Smooth muscle cell (in vitro differentiated cells): ENCODE results near the gene PIEZO2. TPM values are rescaled to one million over a fixed set of nuclear protein-coding genes. Genes with fewer than 3 reads are reported as not detected.

Source experiments
- DNase-seq: peaks from one replicate; lab custom pipeline; 2025; ENCODE audit not compliant: unreplicated experiment; lab: John Stamatoyannopoulos, UW
- H2AFZ ChIP-seq: fragments of 200-600 bp; sonication (generic); 2 replicates; pipeline ENCODE4 v1.6.0; 2016; ENCODE audit warnings: antibody characterized with exemption, low read depth, mild to moderate bottlenecking
- H3F3A ChIP-seq: fragments of 200-600 bp; sonication (generic); 2 replicates; pipeline ENCODE4 v1.6.0; 2017; ENCODE audit warnings: antibody characterized with exemption, low read depth
- H3K27ac ChIP-seq: fragments of 200-600 bp; sonication (generic); 2 replicates; pipeline ENCODE4 v1.5.1; 2016; ENCODE audit warnings: low read depth, mild to moderate bottlenecking
- H3K27me3 ChIP-seq: fragments of 200-600 bp; sonication (generic); 2 replicates; pipeline ENCODE4 v1.6.1; 2016; ENCODE audit warnings: low read depth, mild to moderate bottlenecking
- H3K36me3 ChIP-seq: fragments of 200-600 bp; sonication (generic); 2 replicates; pipeline ENCODE4 v1.5.1; 2016; ENCODE audit warnings: low read depth
- H3K4me1 ChIP-seq: fragments of 200-600 bp; sonication (generic); 2 replicates; pipeline ENCODE4 v1.5.1; 2016; ENCODE audit warnings: low read depth
- H3K4me2 ChIP-seq: fragments of 200-600 bp; sonication (generic); 2 replicates; pipeline ENCODE4 v1.6.0; 2016; ENCODE audit warnings: mild to moderate bottlenecking
- H3K4me3 ChIP-seq: fragments of 200-600 bp; sonication (generic); 2 replicates; pipeline ENCODE4 v1.5.1; 2016; ENCODE audit warnings: mild to moderate bottlenecking
- H3K79me2 ChIP-seq: fragments of 200-600 bp; sonication (generic); 2 replicates; pipeline ENCODE4 v1.6.0; 2016; ENCODE audit warnings: low read depth, mild to moderate bottlenecking
- H3K9ac ChIP-seq: fragments of 200-600 bp; sonication (generic); 2 replicates; pipeline ENCODE4 v1.6.0; 2016; ENCODE audit warnings: low read depth
- H3K9me3 ChIP-seq: fragments of 200-600 bp; sonication (generic); replicated peaks from 2 replicates; pipeline ENCODE4 v1.5.1; 2016; ENCODE audit warnings: low read depth
- H4K20me1 ChIP-seq: fragments of 200-600 bp; sonication (generic); 2 replicates; pipeline ENCODE4 v1.6.0; 2016; ENCODE audit warnings: low read depth
- WGBS: methylation state at CpG from one replicate; pipeline ENCODE4 v1.1.7; 2016; ENCODE audit warnings: low lambda C conversion rate; 5-methylcytosine and 5-hydroxymethylcytosine counted together
- polyA plus RNA-seq: library from polyadenylated mRNA; unstranded; fragments of >200 nt; fragmentation: Nextera tagmentation; extraction: Ambion mirVana; gene quantifications from 2 replicates; pipeline ENCODE4 v1.2.1, GENCODE V29; 2016
- total RNA-seq: library from RNA; depleted of rRNA; stranded (reverse); fragments of >200 nt; gene quantifications from 2 replicates; pipeline ENCODE4 v1.2.3, GENCODE V29; 2014
- TF ChIP-seq, protein P1 (sequence below): fragments of 200-600 bp; sonication (generic); IDR thresholded peaks from 2 replicates; pipeline ENCODE4 v1.5.1; 2017; ENCODE audit warnings: borderline replicate concordance, mild to moderate bottlenecking, antibody characterized with exemption; ENCODE audit not compliant: insufficient read depth, poor library complexity, severe bottlenecking

The PIEZO2 gene
- total and polyA plus RNA-seq, 2 experiments from 2014 or later, result 1.3 to 4.7 TPM

- no peaks in the 10 kb centered on the region for H3K36me3 ChIP-seq
- no peak overlapping the region for H2AFZ ChIP-seq
- WGBS, result 66% methylated on average over 3 of the region's 3 CpGs
- TF ChIP-seq, protein P1, sequence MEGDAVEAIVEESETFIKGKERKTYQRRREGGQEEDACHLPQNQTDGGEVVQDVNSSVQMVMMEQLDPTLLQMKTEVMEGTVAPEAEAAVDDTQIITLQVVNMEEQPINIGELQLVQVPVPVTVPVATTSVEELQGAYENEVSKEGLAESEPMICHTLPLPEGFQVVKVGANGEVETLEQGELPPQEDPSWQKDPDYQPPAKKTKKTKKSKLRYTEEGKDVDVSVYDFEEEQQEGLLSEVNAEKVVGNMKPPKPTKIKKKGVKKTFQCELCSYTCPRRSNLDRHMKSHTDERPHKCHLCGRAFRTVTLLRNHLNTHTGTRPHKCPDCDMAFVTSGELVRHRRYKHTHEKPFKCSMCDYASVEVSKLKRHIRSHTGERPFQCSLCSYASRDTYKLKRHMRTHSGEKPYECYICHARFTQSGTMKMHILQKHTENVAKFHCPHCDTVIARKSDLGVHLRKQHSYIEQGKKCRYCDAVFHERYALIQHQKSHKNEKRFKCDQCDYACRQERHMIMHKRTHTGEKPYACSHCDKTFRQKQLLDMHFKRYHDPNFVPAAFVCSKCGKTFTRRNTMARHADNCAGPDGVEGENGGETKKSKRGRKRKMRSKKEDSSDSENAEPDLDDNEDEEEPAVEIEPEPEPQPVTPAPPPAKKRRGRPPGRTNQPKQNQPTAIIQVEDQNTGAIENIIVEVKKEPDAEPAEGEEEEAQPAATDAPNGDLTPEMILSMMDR, result no peak
- no peak for DNase-seq
- no peaks in the 10 kb centered on the region for H3F3A ChIP-seq
- H3K9me3 ChIP-seq, result no peaks in the 10 kb centered on the region
- H3K4me3 ChIP-seq, result no peak overlapping the region
- no peaks in the 10 kb centered on the region for H4K20me1 ChIP-seq
- no peak overlapping the region for H3K27ac ChIP-seq
- no peak overlapping the region for H3K4me2 ChIP-seq
- H3K27me3 ChIP-seq, result no peaks in the 10 kb centered on the region
- H3K9ac ChIP-seq, result no peak overlapping the region
- no peaks in the 10 kb centered on the region for H3K79me2 ChIP-seq
- H3K4me1 ChIP-seq, result no peaks in the 10 kb centered on the region
Measured at GRCh38 chr18:10736984-10737383, 412.4 kb downstream of the PIEZO2 start.

GRCh38 chr18:10732990-10733389 is 416.4 kb downstream of the PIEZO2 start:
- no peak overlapping the region for H3K4me2 ChIP-seq
- no peaks in the 10 kb centered on the region for H3K27me3 ChIP-seq
- TF ChIP-seq, protein P1, result no peak
- peaks cover 4% of the 10 kb centered on the region for H3K4me1 ChIP-seq
- no peak overlapping the region for H2AFZ ChIP-seq
- no peaks in the 10 kb centered on the region for H3F3A ChIP-seq
- no peaks in the 10 kb centered on the region for H3K36me3 ChIP-seq
- WGBS, result 62% methylated on average over 4 of the region's 4 CpGs
- H4K20me1 ChIP-seq, result no peaks in the 10 kb centered on the region
- H3K4me3 ChIP-seq, result no peak overlapping the region
- no peak overlapping the region for H3K9ac ChIP-seq
- H3K27ac ChIP-seq, result no peak overlapping the region
- H3K9me3 ChIP-seq, result no peaks in the 10 kb centered on the region
- no peak for DNase-seq
- no peaks in the 10 kb centered on the region for H3K79me2 ChIP-seq

DNA sequence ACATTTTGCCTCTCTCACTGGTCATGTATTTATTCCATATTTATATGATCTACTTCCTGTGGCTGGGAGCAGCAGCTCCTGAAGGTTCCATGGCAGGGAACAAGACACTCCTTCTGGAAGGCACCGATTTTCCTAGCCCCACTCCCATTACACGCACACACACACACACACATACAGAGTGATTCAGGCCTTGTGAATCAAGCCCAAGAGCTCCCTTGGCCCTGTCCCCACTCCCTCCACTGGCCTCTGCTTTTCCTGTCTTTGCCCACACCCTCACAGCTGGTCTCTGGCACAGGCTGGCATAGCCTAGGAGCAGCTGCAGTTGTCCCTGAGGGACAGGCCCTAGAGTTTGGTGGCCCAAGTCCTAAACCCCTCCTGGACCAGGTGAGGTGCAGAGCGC is 421.9 kb downstream of the PIEZO2 start:
- no peaks in the 10 kb centered on the region for H3K9me3 ChIP-seq
- H3K36me3 ChIP-seq, result no peaks in the 10 kb centered on the region
- H3K4me2 ChIP-seq, result no peak overlapping the region
- no peaks in the 10 kb centered on the region for H3F3A ChIP-seq
- peaks cover 4% of the 10 kb centered on the region for H3K4me1 ChIP-seq
- H4K20me1 ChIP-seq, result no peaks in the 10 kb centered on the region
- WGBS, result 95% methylated on average over 3 of the region's 3 CpGs
- no peaks in the 10 kb centered on the region for H3K79me2 ChIP-seq
- no peak overlapping the region for H3K4me3 ChIP-seq
- no peaks in the 10 kb centered on the region for H3K27me3 ChIP-seq
- no peak overlapping the region for H3K9ac ChIP-seq
- DNase-seq, result no peak
- TF ChIP-seq, protein P1, result no peak
- H2AFZ ChIP-seq, result no peak overlapping the region
- H3K27ac ChIP-seq, result no peak overlapping the region
